HFFc6 (cell line): Measurements from ENCODE around the gene LIPC. TPM values are rescaled to one million over a fixed set of nuclear protein-coding genes. Genes with fewer than 3 reads are reported as not detected.

Source experiments
- DNase-seq: peaks from one replicate; pipeline ENCODE4 v3.0.0-alpha.2; 2018
- H3K27ac Mint-ChIP-seq: 2 replicates; pipeline ENCODE4 v1.8.0; 2020; ENCODE audit warnings: mild to moderate bottlenecking, mixed read lengths
- H3K27me3 Mint-ChIP-seq: 2 replicates; pipeline ENCODE4 v1.8.0; 2021; ENCODE audit warnings: mild to moderate bottlenecking, moderate library complexity, mixed read lengths; ENCODE audit not compliant: insufficient read depth
- H3K36me3 Mint-ChIP-seq: 2 replicates; pipeline ENCODE4 v1.8.0; 2021; ENCODE audit warnings: low read depth, mixed read lengths
- H3K4me1 Mint-ChIP-seq: 2 replicates; pipeline ENCODE4 v1.8.0; 2020; ENCODE audit warnings: low read depth, mixed read lengths
- H3K4me3 Mint-ChIP-seq: 2 replicates; pipeline ENCODE4 v1.8.0; 2020; ENCODE audit warnings: mild to moderate bottlenecking, moderate library complexity, mixed read lengths
- H3K9me3 Mint-ChIP-seq: 2 replicates; pipeline ENCODE4 v1.8.0; 2020; ENCODE audit warnings: mild to moderate bottlenecking, mixed read lengths
- CTCF ChIP-seq: fragments of 200-600 bp; sonication (generic); IDR thresholded peaks from 2 replicates; pipeline ENCODE4 v1.5.0; 2021; ENCODE audit warnings: antibody characterized with exemption, mild to moderate bottlenecking
- total RNA-seq, 6 experiments: library from RNA; stranded (reverse); fragmentation: NEBNext Ultra II Directional; extraction: Animal tissue kit (Norgen Biotek cat#: 25700); gene quantifications; 2 replicates in 1 of 6; 3 replicates in 5 of 6; pipeline ENCODE4 v1.2.3, GENCODE V29; 2021

The LIPC gene
- total RNA-seq, 6 experiments from 2014 or later, result not detected

- H3K9me3 Mint-ChIP-seq, result no peaks in the 10 kb centered on the region
These were observed 95.9 kb downstream of the LIPC start for GRCh38 chr15:58527573-58528187.

GRCh38 chr15:58528188-58528870, 96.5 kb downstream of the LIPC start:
- Mint-ChIP-seq H3K36me3 (no peaks in the 10 kb centered on the region), H3K27me3 (peaks cover 8% of the 10 kb centered on the region), H3K4me3 (no peak overlapping the region), H3K27ac (no peak overlapping the region), H3K9me3 (no peaks in the 10 kb centered on the region), H3K4me1 (peaks cover 15% of the 10 kb centered on the region)
- no peak for TF ChIP-seq CTCF
- DNase-seq, result peak; percentile 34

More at GRCh38 chr15:58527573-58528187, 95.9 kb downstream of the LIPC start:
- no peak overlapping the region for H3K27ac Mint-ChIP-seq
- no peak overlapping the region for H3K4me3 Mint-ChIP-seq
- peaks cover 16% of the 10 kb centered on the region for H3K4me1 Mint-ChIP-seq
- TF ChIP-seq CTCF, result no peak
- peaks cover 14% of the 10 kb centered on the region for H3K27me3 Mint-ChIP-seq
- no peak for DNase-seq
- no peaks in the 10 kb centered on the region for H3K36me3 Mint-ChIP-seq

DNA sequence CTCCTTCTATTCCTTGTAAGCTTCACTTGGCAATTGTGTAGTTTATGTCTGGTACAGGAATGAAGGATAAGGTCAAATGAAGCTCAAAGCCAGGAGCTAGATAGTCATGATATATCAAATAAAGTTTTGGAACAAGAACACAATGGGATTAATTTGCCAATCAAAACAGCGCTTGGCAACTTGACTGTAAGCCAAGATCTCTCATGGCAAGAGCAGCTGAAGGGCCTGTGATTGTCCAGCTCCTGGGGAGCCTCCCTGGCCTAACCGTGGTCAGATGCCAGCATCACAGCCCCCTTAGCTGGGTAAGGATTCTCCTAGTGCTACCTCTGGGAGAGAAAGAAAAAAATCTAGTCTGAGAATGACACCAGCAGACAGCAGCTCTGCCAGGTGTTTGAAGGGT, 97.2 kb downstream of the LIPC start:
- Mint-ChIP-seq H3K27ac (no peak overlapping the region), H3K27me3 (peaks cover 8% of the 10 kb centered on the region), H3K36me3 (no peaks in the 10 kb centered on the region), H3K4me3 (no peak overlapping the region), H3K9me3 (no peaks in the 10 kb centered on the region), H3K4me1 (peaks cover 15% of the 10 kb centered on the region)
- DNase-seq, result no peak
- no peak for TF ChIP-seq CTCF

GRCh38 chr15:58530056-58530590, 98.3 kb downstream of the LIPC start:
- H3K27ac Mint-ChIP-seq, result no peak overlapping the region
- H3K4me1 Mint-ChIP-seq, result peaks cover 15% of the 10 kb centered on the region
- no peaks in the 10 kb centered on the region for H3K36me3 Mint-ChIP-seq
- H3K4me3 Mint-ChIP-seq, result no peak overlapping the region
- no peak for DNase-seq
- peaks cover 13% of the 10 kb centered on the region for H3K27me3 Mint-ChIP-seq
- H3K9me3 Mint-ChIP-seq, result no peaks in the 10 kb centered on the region
- TF ChIP-seq CTCF, result no peak

DNA sequence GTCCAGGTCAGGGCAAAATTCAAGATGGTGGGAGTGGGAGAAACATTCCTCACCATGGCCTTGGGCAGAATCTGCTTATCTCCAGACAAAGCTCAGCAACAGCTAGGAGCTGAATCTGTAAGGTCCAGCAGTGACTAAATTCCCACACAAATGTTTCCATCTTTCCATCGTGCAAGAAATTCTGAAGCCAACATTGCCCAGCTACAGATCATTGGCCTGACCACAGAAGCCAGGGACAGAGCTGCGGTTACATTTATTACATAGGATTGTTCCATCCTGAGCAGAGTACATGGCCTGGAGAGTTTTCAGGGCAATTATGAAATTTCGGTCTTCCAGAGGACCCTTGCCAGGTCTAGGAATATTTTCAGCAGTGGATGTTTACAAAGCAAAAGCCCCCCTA, 100.3 kb downstream of the LIPC start:
- Mint-ChIP-seq H3K9me3 (no peaks in the 10 kb centered on the region), H3K4me1 (peaks cover 15% of the 10 kb centered on the region), H3K36me3 (no peaks in the 10 kb centered on the region), H3K27me3 (peaks cover 21% of the 10 kb centered on the region), H3K4me3 (no peak overlapping the region), H3K27ac (no peak overlapping the region)
- no peak for DNase-seq
- no peak for TF ChIP-seq CTCF
